Peyer's patch (tissue), 4 donors: ENCODE results near the gene LRRC8C. TPM values are rescaled to one million over a fixed set of nuclear protein-coding genes. Genes with fewer than 3 reads are reported as not detected.

Experiments used
- DNase-seq, 3 donors: peaks; one replicate each; pipeline ENCODE4 v3.0.0-alpha.2; 2017 to 2019
- H3K27ac ChIP-seq, 4 donors: fragments of 200-600 bp; sonication (generic); one replicate each; pipeline ENCODE4 v1.5.1; 2016 to 2019
- H3K27me3 ChIP-seq, 2 donors: fragments of 200-600 bp; sonication (generic); one replicate each; pipeline ENCODE4 v1.5.1; 2019
- H3K36me3 ChIP-seq, 3 donors: fragments of 200-600 bp; sonication (generic); one replicate each; pipeline ENCODE4 v1.5.1; 2016 to 2019
- H3K4me1 ChIP-seq, 4 donors: fragments of 200-600 bp; sonication (generic); one replicate each; pipeline ENCODE4 v1.5.1; 2016 to 2019
- H3K4me3 ChIP-seq, 4 donors: fragments of 200-600 bp; sonication (generic); 1 replicate in 3 of 4; 2 replicates in 1 of 4; pipeline ENCODE4 v1.5.1; 2016 to 2019; ENCODE audit warnings: mild to moderate bottlenecking in 1 of 4
- H3K9me3 ChIP-seq, 4 donors: fragments of 200-600 bp; sonication (generic); one replicate each; pipeline ENCODE4 v1.5.1; 2016 to 2019; ENCODE audit warnings: mild to moderate bottlenecking in 1 of 4
- POLR2A ChIP-seq, 2 donors: fragments of 450-650 bp; IDR thresholded peaks; one replicate each; pipeline ENCODE4 v1.5.1; 2017; ENCODE audit warnings: antibody characterized with exemption in 2 of 2, mild to moderate bottlenecking in 2 of 2, moderate library complexity in 2 of 2
- total RNA-seq, 4 donors: library from RNA; depleted of rRNA; stranded (reverse); fragments of >200 nt; gene quantifications; one replicate each; pipeline ENCODE4 v1.1.0, GENCODE V29; 2016
- TF ChIP-seq, protein P1 (sequence below), 6 experiments: fragments of 450-650 bp in 4 of 6; fragments of 200-600 bp in 2 of 6; sonication (generic) in 1 of 6; IDR thresholded peaks; one replicate each; pipeline ENCODE4 v1.5.1; 2017 to 2019; ENCODE audit warnings: antibody characterized with exemption in 6 of 6, mild to moderate bottlenecking in 3 of 6, moderate library complexity in 1 of 6

LRRC8C gene
- total RNA-seq, 4 donors from 2014 or later = 2.5 to 9.9 (median 4.0) TPM

DNA sequence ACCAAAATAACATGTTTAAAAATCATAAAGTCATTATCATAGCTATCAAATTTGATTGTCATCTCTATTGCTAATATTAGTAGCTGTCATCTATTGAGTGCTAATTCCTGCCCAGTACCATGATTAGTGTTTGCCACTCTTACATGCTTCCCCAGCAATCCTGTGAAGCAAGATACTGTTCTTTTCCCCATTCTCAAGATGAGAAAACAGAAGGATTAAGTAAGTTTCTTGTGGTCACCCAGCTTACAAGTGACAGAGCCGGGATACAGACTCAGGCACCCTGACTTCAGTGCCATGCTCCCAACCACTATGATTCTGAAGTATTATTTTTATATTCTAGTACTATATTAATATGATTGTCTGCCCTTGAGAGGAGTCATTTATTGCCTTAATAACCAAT, 36.5 kb downstream of the LRRC8C start:
- no peak for DNase-seq
- Histone ChIP-seq H3K4me1 (no peaks in the 10 kb centered on the region), H3K27me3 (no peaks in the 10 kb centered on the region), H3K27ac (no peak overlapping the region), H3K4me3 (no peak overlapping the region), H3K9me3 (no peaks in the 10 kb centered on the region), H3K36me3 (no peaks in the 10 kb centered on the region)
- TF ChIP-seq POLR2A (IDR thresholded peaks at IDR 0.05) = no peak
- TF ChIP-seq, protein P1, sequence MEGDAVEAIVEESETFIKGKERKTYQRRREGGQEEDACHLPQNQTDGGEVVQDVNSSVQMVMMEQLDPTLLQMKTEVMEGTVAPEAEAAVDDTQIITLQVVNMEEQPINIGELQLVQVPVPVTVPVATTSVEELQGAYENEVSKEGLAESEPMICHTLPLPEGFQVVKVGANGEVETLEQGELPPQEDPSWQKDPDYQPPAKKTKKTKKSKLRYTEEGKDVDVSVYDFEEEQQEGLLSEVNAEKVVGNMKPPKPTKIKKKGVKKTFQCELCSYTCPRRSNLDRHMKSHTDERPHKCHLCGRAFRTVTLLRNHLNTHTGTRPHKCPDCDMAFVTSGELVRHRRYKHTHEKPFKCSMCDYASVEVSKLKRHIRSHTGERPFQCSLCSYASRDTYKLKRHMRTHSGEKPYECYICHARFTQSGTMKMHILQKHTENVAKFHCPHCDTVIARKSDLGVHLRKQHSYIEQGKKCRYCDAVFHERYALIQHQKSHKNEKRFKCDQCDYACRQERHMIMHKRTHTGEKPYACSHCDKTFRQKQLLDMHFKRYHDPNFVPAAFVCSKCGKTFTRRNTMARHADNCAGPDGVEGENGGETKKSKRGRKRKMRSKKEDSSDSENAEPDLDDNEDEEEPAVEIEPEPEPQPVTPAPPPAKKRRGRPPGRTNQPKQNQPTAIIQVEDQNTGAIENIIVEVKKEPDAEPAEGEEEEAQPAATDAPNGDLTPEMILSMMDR (IDR thresholded peaks at IDR 0.05) = no peak

DNA sequence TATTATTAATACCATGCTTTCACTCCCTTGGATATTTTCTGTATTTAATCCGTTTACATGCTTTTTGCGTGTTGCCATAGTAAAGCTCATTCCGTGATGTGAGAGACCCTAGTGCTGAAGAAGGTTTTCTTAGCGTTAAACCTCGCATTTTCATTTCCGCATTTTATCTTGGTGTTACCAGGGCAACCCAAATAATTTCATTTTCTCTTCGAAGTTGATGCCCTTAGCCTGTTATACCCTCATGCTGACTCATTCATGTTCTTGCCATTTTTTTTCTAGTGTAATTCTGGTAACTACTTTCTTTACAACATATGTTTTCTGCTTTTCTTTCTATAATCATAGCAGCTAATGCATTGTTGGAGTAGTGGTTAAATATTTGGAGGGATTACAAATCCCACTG, 37.2 kb downstream of the LRRC8C start:
- Histone ChIP-seq H3K27ac (no peak overlapping the region), H3K36me3 (no peaks in the 10 kb centered on the region), H3K27me3 (no peaks in the 10 kb centered on the region), H3K4me3 (no peak overlapping the region), H3K4me1 (no peaks in the 10 kb centered on the region), H3K9me3 (no peaks in the 10 kb centered on the region)
- DNase-seq = no peak
- TF ChIP-seq, protein P1 (IDR thresholded peaks at IDR 0.05) = no peak
- TF ChIP-seq POLR2A (IDR thresholded peaks at IDR 0.05) = no peak

DNA sequence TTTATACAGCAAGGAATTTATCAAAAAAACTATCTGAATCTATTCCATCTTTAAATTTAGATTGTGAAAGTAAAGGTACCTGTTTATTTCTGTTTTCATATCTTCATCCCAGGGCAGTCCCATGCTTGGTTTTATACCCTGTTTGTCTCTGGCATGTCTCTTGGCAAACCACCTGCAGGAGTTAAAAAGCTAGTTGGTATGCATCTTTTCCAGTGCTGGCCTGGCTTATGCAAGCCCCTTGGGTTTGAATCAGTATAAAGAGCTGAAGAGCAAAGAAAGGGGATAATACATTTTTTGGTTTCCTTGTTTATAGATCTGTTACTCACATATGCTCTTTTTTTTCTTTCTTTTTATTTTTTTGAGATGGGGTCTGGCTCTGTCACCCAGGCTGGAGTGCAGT, 37.8 kb downstream of the LRRC8C start:
- no peak overlapping the region for H3K27ac ChIP-seq
- H3K4me3 ChIP-seq = no peak overlapping the region
- TF ChIP-seq, protein P1 (IDR thresholded peaks at IDR 0.05) = no peak
- no peak for TF ChIP-seq POLR2A (IDR thresholded peaks at IDR 0.05)
- no peaks in the 10 kb centered on the region for H3K36me3 ChIP-seq
- H3K27me3 ChIP-seq = no peaks in the 10 kb centered on the region
- no peaks in the 10 kb centered on the region for H3K4me1 ChIP-seq
- H3K9me3 ChIP-seq = no peaks in the 10 kb centered on the region
- no peak for DNase-seq

DNA sequence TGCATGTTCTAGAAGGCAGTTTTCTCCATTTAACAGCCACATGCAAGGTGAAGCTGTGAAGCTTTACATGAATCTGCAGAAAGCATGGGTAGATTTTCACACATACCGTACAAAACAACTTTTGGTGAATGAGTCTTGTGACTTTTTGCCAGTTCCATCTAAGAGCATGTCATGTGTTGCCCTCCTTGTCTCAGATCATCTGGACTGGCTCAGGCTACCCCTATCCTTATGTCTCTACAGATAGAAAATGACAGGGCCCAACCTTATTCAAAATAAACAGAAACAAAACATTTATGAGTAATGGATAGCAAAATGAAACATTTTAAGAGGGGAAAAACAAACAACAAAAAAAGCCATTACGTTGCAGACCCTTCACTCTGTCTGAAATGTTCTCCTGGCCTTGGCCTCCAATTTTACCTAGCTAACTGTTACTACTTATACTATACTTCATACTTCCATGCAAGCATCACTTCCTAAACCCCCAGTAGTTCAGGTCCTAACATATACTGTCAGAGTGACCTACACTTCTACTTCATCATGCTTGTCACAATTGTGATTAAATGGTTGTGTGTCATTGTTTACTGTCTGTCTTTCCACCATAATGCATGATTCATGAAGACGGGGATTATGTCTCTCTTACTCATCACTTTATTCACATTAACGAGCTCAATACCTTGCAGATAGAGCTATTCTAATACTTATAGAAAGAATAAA, 39.0 kb downstream of the LRRC8C start:
- no peaks in the 10 kb centered on the region for H3K4me1 ChIP-seq
- TF ChIP-seq, protein P1 (IDR thresholded peaks at IDR 0.05) = no peak
- TF ChIP-seq POLR2A (IDR thresholded peaks at IDR 0.05) = no peak
- no peak overlapping the region for H3K4me3 ChIP-seq
- no peak for DNase-seq
- H3K27ac ChIP-seq = no peak overlapping the region
- no peaks in the 10 kb centered on the region for H3K36me3 ChIP-seq
- H3K27me3 ChIP-seq = no peaks in the 10 kb centered on the region
- no peaks in the 10 kb centered on the region for H3K9me3 ChIP-seq

DNA sequence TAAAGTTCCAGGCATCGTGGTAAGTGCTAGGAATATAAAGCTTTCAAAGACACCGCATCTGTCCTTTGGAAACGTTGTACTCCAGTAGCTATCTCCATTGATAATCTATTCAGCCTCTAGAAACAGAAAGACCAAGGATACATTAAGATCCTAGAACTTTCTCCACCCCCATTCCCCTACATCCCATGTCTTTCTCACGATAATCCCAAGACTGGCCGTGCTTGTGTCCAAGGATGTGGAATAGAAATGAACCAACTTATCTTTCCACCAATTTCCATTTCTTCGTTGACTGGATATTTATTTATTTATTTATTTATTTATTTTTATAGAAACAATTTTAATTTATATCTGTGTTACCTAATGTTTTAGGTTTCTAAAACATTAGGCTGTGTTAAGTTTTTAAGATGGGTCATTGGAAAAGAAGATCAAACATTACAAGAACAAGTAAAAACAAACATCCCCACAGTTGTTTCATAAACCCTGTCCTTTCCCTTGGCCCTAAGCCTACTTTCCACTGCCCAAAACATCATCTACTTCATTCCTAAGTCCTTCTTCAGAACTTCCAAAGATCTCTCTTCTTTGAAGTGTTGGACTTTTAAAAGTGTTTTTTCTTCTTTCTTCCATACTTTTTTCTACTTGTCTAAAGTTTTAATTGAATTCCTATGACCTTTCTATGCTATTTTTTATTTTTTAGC, 39.7 kb downstream of the LRRC8C start:
- Histone ChIP-seq H3K36me3 (no peaks in the 10 kb centered on the region), H3K27me3 (no peaks in the 10 kb centered on the region), H3K27ac (no peak overlapping the region), H3K4me1 (no peaks in the 10 kb centered on the region), H3K4me3 (no peak overlapping the region), H3K9me3 (no peaks in the 10 kb centered on the region)
- TF ChIP-seq, protein P1 (IDR thresholded peaks at IDR 0.05) = no peak
- TF ChIP-seq POLR2A (IDR thresholded peaks at IDR 0.05) = no peak
- no peak for DNase-seq
